Measurements from ENCODE around the gene CA6.

DNA sequence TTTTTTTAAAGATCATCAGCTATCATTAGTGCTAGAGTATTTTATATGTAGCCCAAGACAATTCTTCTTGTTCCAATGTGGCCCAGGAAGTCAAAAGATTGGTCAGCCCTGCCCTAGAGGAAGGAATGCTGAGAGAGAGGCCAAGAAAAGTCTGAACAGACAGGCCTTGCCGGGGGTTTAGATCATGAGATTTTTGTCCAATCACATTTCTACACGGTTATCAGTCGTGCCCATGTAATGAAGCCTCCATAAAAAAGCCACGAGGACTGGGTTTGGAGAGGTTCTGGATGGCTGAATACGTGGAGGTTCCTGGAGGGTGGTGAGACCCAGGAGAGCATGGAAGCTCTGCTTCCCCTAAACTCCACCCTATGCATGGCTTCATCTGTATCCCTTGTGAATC, 42.9 kb upstream of the CA6 start:
- TF ChIP-seq, protein P1, sequence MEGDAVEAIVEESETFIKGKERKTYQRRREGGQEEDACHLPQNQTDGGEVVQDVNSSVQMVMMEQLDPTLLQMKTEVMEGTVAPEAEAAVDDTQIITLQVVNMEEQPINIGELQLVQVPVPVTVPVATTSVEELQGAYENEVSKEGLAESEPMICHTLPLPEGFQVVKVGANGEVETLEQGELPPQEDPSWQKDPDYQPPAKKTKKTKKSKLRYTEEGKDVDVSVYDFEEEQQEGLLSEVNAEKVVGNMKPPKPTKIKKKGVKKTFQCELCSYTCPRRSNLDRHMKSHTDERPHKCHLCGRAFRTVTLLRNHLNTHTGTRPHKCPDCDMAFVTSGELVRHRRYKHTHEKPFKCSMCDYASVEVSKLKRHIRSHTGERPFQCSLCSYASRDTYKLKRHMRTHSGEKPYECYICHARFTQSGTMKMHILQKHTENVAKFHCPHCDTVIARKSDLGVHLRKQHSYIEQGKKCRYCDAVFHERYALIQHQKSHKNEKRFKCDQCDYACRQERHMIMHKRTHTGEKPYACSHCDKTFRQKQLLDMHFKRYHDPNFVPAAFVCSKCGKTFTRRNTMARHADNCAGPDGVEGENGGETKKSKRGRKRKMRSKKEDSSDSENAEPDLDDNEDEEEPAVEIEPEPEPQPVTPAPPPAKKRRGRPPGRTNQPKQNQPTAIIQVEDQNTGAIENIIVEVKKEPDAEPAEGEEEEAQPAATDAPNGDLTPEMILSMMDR (optimal IDR thresholded peaks at IDR 0.05 in 1 of 3, IDR thresholded peaks at IDR 0.05 in 1 of 3, conservative IDR thresholded peaks at IDR 0.05 in 1 of 3; ENCODE audit: extremely low read depth in 1 of 3, insufficient read depth in 2 of 3, low read length in 3 of 3), result peak in 2 of 3 experiments; percentile 9 to 36
- TF ChIP-seq EZH2 (IDR thresholded peaks at IDR 0.05; ENCODE audit: low read length), result no peak

Data from keratinocyte (primary cell).